Measurements from ENCODE around the gene IGDCC3.
"Not testable (repeated sequence)": the region's sequence is repeated elsewhere in the genome, so short reads cannot be mapped to it uniquely, and the experiment has no call there.

The IGDCC3 gene

DNA sequence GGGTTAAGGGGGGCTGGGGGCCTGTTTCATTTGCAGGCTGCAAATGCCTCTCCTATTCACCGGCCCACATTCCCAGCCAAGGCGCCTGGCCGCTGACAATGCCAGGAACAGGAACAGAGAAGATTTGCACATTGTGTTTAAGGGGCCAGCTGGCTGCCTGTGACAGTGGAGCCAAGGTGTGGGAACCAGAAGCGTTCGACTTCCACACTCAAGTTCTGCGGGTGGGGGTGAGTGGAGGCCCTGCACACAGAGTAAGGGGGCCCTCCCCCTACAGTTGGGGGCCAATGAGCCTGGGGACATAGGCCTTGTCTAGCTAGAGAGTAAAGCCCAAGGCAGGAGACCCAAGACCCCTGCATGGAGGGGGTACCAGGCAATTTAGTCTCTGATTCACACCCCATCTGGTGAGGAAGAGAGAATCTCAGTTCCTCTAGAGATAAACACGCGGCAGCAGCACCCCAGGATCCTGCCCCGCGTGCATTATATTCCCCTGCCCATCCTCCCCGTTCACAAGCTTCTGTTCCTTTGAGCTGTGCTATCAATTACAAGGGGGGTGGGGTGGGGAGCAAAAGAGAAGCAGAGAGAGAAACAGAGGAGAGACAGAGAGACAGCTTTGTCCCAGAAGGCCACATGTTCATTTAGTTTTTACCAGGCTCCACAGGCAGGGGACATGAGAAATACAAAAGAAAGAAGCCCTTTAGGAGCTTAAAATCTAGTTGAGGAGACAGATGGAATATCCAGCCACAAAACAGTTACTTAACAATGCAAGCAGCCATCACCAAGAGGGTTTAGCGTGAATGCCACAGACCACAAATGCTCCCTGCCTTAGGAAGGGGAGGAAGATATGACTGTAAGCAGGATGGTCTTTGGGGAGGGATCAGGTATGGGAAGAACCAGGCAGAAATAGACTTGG, 9.2 kb downstream of the IGDCC3 start:
- DNase-seq: no peak

DNA sequence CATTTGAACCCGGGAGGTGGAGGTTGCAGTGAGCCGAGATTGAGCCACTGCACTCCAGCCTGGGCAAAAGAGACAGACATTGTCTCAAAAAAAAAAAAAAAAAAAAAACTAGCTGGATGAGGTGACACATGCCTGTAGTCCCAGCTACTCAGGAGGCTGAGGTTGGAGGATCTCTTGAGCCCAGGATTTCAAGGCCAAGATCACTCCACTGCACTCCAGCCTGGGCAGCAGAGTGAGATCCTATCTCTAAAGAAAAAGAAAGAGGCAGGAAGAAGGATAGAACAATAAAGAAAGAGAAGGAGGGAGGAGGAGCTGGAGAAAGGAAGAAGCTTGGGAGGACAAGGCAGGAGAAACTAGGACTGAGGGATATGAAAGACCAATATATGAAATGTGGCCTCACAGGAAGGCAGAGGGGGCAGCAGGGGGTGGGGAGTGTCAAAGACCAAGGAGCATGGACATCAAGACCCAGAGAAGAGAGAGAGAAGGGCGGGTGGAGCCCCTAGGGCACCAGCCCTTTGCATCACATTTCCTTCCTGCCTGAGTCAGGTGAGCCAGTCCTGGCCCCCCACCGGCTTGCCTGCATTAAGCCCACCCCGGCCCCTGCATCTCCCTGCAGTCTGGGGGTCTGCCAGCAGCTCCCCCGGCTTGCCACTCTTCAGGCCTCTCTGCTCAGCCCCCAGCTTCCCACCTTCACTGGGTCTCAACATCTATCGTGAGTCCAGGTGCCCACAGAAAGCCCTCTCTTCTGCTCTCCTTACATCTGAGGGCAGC, 11.5 kb downstream of the IGDCC3 start:
- no peak for DNase-seq

DNA sequence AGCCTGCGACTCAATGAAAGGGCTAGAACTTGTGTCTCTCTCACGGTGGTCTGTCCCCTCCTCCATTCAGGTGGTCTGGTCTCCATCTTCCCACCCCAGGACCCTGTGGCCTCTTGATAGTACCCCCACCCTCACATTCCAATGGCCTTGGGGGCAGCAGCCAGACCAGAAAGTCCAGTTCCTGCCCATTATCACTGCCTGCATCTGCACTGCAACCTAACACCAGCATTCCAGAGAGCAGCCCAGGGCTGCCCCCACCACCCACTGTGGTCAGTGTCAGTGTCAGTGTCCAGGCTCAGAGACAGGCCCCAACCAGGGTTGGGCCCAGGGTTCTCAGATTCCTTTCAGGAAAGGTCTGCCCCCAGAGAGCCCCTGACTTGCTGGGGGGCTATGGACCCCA, 12.6 kb downstream of the IGDCC3 start:
- no peak for DNase-seq

DNA sequence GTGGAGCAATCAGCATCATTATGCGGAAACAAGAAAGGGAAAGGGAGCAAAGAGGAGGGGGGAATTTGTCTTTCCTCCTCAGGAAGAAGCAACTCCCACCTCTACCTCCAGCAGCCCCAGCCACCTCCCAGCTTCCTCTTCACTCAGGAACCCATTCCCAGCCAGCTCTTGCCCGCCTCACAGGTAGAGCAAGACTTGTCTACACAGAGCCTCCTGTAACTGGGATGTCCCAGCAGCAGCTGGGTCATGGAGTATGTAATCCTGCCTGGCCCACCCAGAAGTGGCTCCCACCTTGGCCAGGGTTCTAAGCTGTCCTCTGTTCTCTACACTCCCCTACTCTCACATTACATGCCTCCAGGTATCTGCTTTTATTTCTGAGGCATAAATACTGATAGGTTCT, 14.0 kb downstream of the IGDCC3 start:
- no peak for DNase-seq

DNA sequence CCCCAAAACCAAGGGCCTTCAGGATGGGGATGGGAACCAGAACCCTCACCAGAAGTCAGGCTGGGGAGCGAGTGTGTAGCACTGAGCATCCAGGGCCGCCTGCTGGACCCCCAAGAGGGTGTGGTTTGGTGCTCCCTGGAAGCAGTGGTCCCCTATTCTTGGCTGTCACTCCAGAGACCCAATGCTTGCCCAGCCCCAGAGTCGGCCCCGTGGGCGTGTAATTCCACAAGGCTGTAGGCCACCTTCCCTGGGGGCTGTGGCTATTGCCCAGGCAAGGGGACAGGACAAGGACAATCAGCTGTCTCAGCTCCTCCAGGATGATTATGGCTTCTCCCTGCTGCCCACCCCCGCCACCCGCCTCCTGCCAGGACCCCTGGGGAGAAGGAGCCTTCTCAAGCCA, 14.5 kb downstream of the IGDCC3 start:
- no peak for DNase-seq

DNA sequence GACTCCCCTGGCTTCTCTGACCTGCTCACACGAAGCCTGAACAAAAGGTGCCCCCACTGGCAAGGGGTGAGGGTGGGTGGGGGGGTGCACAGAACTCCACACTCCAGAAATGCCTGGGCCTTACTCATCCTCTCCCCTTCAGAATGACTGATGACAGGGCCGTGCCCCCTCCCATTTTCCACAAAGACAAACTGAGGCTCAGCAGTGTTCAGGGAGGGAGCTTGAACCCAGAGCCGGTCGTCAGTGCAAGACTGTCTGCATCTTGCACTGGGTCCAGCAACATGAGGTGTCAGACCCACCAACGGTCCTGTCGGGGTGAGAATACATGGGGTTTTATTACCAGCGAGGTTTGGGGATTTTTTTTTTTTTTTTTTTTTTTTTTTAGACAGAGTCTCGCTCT, 15.3 kb downstream of the IGDCC3 start:
- no peak for DNase-seq

DNA sequence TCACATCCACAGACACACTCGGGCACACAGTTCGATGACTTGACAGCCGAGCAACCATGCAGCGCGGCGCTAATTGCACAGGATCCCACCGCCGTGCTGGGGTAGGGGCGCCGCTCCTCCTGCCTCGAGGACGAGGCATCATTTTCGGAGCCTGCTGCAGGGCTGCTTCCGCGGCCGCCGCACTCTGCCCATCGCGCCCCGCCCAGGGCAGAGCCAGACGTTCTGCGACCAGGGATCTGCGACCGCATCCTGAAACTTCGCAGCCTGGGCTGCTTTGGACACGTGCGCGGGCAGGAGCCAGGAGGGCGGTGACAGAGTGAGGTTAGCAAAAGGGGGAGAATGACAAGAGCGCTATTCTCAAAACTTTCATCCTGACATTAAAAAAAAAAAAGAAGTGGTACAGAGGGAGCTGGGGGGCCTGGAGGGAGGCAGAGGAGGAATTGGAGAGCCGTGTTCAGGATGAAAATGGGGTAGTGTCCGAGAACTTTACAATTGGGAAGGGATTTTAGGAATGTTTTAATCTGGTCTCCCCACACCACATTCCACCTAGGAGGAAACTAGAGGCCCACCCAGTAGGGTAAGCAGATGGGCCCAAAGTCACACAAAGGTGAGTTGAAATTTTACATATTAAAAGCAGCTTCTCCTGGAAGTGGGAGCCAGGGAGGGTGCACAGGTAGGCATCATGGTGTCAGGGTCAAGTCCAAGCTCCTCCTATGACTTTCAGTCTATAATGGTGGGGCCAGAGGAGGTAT, 15.9 kb downstream of the IGDCC3 start:
- no peak for DNase-seq

DNA sequence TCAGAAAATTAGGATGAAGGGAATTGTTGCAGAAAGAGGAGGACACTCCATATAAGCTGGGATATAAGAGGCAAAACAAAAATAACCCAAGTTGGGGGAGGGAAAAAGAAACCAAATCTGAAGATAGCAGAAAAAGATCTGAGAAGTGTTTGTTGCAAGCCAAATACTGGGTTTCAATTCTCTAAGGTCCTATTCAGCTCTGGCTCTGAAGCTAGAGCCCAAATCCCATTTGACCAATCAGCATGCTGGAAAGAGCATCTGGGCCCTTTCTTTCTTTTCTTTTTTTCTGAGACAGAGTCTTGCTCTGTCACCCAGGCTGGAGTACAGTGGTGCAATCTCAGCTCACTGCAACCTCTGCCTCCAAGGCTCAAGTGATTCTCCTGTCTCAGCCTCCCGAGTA, 17.3 kb downstream of the IGDCC3 start:
- DNase-seq: no peak

DNA sequence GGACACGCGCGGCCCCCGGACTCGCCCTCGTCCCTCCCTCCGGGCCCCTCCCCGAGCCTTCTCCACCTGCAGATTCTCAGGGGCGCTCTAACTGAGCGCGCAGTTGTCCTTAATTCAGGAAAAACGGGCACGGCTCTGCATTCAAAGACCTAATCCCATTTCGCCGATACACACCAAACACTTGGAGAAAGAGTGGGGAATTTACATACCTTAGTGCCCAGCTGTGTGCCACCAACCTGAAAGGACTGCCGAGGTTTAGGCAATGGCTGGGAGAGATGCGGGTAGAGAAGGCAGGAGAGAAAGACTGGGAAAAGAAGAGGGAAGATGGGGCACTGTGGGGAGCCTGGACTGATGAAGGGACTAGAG, 21.8 kb downstream of the IGDCC3 start:
- DNase-seq: no peak

DNA sequence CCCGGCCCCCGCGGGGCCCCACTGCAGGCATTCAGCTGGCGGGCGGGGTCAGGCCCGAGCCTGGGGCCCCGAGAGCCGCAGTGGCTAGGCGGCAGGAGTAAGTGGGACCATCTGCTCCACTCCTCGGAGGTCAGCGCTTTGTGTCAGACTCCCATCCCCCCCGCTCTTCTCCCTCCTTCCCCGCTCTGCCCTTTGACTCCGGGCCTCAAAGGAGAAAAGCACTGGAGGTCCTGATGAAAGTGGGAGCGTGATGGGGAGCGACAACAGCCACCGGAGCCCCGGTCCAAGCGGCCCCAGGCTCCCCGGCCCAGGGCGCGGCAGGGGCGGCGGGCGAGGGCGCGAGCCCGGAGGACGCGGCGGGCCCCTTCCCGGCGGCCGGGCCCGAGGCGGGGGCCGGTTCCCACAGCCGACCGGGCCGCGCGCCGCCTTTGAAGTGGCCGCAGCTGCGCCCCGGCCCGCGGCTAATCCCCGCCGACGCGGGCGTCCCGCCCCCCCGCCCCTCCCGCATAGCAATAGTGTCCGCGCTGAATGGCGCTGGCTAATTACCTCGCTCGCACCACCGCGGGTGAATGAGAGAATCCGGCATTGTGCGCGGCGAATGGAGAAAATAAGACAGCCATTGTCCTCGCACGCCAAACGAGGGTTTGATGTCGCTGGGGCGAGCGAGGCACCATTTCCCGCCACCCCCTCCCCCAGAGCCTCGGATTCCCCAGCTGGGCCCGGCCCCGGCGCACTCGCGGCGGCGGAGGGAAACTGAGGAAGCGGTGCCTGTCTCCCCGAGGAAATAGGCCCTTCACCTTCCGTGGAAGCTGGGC, 22.4 kb downstream of the IGDCC3 start:
- DNase-seq: no peak

DNA sequence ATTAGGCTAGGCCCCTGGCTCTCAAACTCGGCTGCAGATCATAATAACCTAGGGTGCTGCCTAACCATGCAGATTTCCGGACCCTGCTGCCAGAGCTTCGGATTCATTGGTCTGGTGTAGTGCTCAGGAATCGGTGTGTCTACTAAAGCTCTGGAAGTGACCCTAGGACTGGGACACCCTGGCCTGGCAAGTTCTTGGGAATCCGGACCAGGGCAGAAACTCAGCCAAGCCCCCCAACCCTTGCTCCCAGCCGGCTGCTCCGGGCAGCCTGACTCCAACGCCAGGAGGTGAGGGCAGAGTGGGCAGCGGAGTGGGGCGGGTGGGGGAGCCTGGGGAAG, 23.0 kb downstream of the IGDCC3 start:
- DNase-seq: no peak

DNA sequence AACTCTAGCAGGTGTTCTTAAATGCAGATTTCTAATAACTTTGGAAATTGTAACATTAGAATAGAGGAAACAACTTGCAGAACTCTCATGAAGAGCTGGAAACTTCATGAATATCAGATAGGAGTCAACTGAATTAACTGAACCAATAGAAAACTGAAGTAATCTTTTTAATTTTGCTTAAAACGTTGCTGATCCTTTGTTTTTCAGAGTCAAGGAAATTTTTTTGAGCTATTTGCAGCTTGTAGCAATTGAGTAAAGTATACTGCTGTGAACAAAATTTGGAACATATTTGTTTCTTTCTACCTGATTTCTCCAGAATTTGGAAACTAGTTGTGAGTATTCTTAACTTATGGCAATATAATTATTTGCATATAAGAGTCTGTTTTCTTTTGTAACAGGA, 25.8 kb downstream of the IGDCC3 start:
- DNase-seq: not testable (repeated sequence)

DNA sequence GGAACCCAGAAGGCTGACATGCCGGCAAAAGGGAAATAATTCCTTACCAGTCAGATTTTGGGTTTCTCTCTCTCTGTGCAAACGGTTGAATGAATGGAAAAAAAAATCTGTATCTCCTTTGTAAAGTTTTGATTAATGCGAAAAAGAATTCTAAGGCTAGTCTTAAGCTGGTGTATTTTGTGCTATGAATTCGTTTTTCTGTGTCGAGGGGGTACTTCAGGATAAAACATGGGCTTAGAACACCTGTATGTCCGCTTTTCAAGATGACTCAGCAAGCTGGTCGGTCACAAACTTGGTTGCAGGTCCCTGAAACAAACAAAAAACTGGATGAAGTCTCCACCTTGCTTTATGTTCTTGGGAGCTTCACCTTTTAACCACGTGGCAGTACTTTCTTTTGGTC, 28.5 kb downstream of the IGDCC3 start:
- DNase-seq: no peak

DNA sequence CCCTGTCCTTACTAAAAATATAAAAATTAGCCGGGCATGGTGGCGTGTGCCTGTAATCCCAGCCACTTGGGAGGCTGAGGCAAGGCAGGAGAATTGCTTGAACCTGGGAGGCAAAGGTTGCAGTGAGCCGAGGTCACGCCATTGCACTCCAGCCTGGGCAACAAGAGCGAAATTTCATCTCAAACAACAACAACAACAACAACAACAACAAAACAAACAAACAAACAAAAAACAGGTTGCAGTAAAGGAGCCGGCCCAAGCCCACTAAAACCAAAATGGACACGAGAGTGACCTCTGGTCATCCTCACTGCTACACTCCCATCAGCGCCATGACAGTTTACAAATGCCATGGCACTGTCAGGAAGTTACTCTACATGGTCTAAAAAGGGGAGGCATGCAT, 30.0 kb downstream of the IGDCC3 start:
- not testable (repeated sequence) for DNase-seq

DNA sequence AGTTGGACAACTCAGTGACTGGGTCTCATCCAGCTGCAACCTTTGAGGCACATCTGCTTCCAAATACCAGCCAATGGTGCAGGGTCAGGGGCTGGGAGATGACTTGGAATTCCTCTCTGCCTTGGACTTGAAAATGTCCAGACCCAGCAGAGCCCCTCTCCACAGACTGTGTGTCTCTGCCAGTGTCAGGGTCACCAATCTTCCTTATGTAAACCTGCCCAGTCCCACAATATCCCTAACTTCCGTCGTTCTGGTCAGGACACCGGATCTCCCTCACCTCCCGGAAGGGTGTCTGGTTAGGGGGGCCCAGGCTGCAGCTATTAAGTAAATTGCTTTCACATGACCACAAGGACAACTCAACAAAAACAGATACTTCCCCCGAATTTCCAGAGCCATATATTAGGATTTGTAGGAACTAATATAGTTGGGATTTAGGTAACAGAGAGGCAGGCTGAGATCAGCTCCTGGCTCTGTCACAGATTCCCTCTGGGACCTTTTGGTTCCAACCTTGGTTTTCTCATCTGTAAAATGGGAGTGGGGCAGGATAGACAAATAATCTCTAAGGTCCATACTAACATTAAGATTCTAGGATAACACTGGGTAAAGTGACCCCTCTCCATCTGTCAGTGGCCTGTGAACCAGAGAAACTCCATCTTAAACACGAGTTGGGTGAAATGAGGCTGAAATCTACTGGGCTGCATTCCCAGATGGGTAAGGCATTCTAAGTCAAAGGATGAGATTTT, 30.8 kb downstream of the IGDCC3 start:
- DNase-seq: no peak

DNA sequence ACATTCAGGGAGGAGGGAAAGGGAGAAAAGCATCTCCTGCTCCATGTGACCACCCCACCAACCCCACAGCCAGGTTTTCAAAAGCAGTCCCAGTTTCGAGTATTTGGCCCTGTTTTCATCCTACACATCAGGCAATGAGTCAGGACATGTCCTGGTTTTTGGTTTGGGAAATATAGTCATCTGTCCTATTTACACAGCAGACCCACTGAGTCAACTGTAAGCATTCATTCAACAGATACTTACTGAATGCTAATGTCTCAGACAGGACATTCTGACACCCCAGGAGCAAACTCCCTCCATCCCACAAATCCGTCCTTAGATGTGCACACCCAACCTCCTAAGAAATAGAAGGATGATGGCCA, 32.9 kb downstream of the IGDCC3 start:
- no peak for DNase-seq

DNA sequence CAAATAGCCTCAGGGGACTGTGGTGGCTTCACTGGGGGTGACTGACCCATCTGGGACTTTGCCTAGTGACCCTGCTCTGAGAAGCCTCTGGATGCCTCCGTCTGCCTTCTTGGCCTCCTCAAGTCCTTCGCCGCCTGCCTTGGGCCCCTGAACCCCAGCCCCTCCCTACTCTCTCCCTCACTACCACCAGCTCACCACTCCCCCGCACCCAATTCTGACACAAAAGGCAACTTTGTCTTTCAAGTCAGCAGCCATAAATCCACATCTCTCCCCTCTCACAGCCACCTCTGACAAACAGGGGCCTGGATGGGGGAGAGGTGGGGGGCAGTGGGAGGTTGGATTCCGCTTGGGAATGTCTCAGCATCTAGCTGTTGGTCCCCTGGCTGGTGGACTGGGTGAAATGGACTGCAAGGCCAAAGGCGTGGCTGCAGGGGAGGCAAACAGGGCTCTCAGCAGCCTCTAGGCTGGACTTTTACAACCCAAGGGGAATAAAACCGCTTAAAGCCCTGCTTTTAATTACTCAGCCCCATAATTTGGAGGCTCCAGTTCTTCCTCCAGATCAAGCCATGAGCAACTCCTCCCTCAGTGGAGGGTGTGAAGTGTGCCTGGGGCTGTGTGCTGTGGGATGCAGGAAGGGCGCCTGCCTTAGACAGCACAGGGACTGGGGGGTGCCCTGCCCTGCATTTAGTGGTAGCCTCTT, 33.4 kb downstream of the IGDCC3 start:
- DNase-seq: no peak

DNA sequence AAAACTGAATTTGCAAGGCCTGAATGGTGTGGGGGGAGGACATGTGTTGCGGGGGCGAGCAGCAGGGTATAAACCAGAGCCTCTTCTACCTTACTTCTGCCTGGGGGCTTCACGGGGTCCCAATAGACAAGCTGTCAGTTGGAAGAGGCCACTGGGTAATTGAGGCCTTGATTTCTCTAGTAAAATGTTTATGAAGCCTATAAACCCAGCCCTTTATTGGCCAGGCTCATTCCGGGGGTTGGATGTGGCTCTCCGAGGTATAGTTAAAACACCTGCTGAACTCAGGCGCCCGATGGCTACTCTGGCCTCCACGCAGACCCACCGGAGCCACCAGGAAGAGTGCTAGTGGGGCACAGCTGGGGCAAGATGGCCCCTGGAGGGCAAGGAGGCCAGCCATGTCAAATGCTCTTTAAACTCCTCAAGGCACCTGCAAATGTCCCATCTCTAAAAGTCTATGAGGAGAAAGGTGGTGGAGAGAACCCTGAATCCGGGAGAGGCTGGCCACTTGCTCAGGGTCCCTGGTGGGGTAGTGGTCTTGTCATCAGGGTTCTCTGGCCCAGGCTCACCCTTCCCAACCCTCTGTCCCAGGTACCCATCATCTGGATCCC, 34.3 kb downstream of the IGDCC3 start:
- DNase-seq: no peak

DNA sequence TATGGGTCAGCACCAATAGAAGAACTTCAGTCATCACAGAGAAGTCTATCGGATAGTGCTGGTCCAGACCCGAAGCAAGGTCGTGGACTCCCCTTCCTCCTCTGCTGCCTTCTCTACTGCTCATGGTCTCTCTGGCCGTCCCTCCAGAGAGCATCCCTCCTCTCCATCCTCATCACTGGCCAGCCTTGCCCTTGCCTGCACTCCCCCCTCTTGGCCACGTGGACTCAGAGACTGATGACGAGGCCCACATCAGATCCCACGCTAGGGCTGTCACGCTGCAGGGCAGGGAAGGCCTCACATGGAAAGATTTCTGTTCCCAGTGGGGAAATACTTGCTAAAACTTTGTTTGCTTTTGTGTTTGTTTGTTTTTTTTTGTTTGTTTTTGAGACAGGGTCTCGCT, 35.3 kb downstream of the IGDCC3 start:
- no peak for DNase-seq

DNA sequence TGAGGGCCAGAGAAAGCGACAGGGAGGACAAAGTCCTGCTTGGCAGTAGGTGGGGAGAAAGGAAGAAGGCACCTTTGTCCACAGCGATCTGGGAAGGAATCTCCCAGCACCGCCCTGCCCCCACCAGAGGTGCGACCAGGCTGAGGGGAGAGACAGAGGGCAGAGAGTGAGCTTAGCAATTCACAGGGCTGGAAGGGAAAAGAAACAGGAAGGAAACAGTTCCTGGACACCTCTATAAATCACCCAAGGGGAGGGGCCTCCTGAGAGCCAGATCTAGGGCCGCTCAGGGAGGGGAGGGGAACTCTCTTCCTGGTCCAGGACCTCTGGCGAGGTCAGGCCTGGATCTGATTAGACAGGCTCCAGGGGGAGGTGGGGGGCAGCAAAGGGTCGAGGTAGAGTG, 37.9 kb downstream of the IGDCC3 start:
- DNase-seq: no peak

DNA sequence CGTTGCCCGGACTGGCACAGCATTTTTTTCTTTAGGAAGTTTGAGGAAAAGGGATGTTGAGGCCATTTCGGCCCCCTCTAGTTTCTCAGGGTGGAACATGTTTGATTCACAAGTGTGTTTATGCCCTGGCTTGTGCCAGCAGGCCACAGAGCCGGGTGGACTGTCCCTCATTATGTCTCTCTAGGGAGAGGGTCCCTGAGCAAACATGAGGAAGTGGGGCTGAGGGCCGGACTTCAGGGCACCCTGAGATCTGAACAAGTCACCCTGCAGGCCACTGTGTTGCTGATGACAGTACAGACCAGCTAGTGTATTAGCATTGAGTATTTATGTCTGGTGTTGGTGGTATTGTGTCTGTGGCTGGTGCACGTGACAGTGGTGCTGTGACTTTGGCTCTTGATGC, 38.4 kb downstream of the IGDCC3 start:
- no peak for DNase-seq

All from activated CD4-positive, alpha-beta T cell treated with anti-CD3 and anti-CD28 coated beads, Interleukin-2, amount 50 U/mL, for 1 hour (primary cell).